B cell (primary cell): ENCODE measurements around the gene CORO2A.

Source experiments
- EZH2 ChIP-seq: IDR thresholded peaks from 2 replicates; pipeline ENCODE4 v1.6.1; 2012; ENCODE audit warnings: borderline replicate concordance, low read depth, mild to moderate bottlenecking, moderate library complexity, low read length; ENCODE audit not compliant: insufficient read depth, poor library complexity, severe bottlenecking
- TF ChIP-seq, protein P1 (sequence below): fragments of 200-600 bp; IDR thresholded peaks from one replicate; pipeline ENCODE4 v1.8.0; 2022; ENCODE audit warnings: antibody characterized with exemption, mild to moderate bottlenecking

DNA sequence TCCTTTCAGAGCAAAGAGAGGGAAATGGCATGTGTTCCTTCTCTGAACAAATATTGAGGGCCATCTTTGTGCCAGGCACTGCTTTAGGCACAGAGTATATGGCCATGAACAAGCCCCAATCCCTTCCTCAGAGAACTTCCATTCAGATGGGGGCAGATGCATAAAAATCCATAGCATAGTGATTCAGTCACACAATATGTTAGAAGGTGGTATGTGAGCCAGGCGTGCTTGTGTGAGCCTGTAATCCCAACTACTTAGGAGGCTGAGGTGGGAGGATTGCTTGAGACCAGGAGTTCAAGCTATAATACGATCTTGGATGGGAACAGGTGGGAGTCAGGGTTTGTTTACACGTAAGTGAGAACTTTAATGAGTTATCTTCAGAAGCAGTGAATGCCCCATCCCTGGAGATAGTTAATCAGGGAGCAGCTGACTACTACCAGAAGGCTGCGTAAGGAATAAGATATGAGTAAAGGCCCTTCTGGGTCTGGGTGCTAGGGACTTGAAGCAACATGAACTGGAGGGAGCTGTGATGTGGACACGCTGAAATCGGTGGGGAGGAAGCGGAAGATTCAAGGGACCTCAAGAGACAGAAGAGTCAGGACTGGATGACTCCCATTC lies 108.8 kb downstream of the CORO2A start:
- TF ChIP-seq, protein P1, sequence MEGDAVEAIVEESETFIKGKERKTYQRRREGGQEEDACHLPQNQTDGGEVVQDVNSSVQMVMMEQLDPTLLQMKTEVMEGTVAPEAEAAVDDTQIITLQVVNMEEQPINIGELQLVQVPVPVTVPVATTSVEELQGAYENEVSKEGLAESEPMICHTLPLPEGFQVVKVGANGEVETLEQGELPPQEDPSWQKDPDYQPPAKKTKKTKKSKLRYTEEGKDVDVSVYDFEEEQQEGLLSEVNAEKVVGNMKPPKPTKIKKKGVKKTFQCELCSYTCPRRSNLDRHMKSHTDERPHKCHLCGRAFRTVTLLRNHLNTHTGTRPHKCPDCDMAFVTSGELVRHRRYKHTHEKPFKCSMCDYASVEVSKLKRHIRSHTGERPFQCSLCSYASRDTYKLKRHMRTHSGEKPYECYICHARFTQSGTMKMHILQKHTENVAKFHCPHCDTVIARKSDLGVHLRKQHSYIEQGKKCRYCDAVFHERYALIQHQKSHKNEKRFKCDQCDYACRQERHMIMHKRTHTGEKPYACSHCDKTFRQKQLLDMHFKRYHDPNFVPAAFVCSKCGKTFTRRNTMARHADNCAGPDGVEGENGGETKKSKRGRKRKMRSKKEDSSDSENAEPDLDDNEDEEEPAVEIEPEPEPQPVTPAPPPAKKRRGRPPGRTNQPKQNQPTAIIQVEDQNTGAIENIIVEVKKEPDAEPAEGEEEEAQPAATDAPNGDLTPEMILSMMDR, result no peak
- no peak for TF ChIP-seq EZH2
